Neural cell (in vitro differentiated cells): ENCODE measurements around the gene CHST8. TPM values are rescaled to one million over a fixed set of nuclear protein-coding genes. Genes with fewer than 3 reads are reported as not detected.
"Not testable (repeated sequence)": the region's sequence is repeated elsewhere in the genome, so short reads cannot be mapped to it uniquely, and the experiment has no call there.

ENCODE experiments used
- H2AFZ ChIP-seq: fragments of 200-600, 300-800 bp; sonication (generic), shearing (Covaris generic); 2 replicates; pipeline ENCODE4 v1.6.0; 2014; ENCODE audit warnings: low read depth, mild to moderate bottlenecking, antibody characterized with exemption, low read length, moderate library complexity
- H3F3A ChIP-seq: fragments of 200-600 bp; shearing (Covaris generic); 2 replicates; pipeline ENCODE4 v1.6.1; 2016; ENCODE audit warnings: mild to moderate bottlenecking, moderate library complexity, mixed read lengths, antibody characterized with exemption, low read length; ENCODE audit not compliant: insufficient read depth, poor library complexity, severe bottlenecking
- H3K27ac ChIP-seq: fragments of 200-600, 300-800 bp; sonication (generic), shearing (Covaris generic); 2 replicates; pipeline ENCODE4 v1.5.1; 2014; ENCODE audit warnings: mild to moderate bottlenecking, low read length, moderate library complexity
- H3K27me3 ChIP-seq: fragments of 300-800, 200-600 bp; sonication (generic), shearing (Covaris generic); 2 replicates; pipeline ENCODE4 v1.6.0; 2014; ENCODE audit warnings: mild to moderate bottlenecking, low read depth, low read length, moderate library complexity; ENCODE audit not compliant: insufficient read depth
- H3K36me3 ChIP-seq: fragments of 300-800, 200-600 bp; sonication (generic), shearing (Covaris generic); 2 replicates; pipeline ENCODE4 v1.5.1; 2014; ENCODE audit warnings: mild to moderate bottlenecking, antibody characterized with exemption, low read length, moderate library complexity; ENCODE audit not compliant: insufficient read depth
- H3K4me2 ChIP-seq: fragments of 300-800, 200-600 bp; sonication (generic), shearing (Covaris generic); 2 replicates; pipeline ENCODE4 v1.6.0; 2014; ENCODE audit warnings: mild to moderate bottlenecking, low read length
- H3K4me3 ChIP-seq: fragments of 300-800, 200-600 bp; sonication (generic), shearing (Covaris generic); 2 replicates; pipeline ENCODE4 v1.5.1; 2014; ENCODE audit warnings: mild to moderate bottlenecking, low read length, moderate library complexity
- H3K79me2 ChIP-seq: fragments of 200-600 bp; shearing (Covaris generic); replicated peaks from 2 replicates; pipeline ENCODE4 v1.6.0; 2014; ENCODE audit warnings: mild to moderate bottlenecking, low read length, moderate library complexity; ENCODE audit not compliant: insufficient read depth
- H3K9ac ChIP-seq: fragments of 300-800, 200-600 bp; sonication (generic), shearing (Covaris generic); 2 replicates; pipeline ENCODE4 v1.6.1; 2016; ENCODE audit warnings: mild to moderate bottlenecking, low read length, mixed read lengths
- H3K9me2 ChIP-seq: fragments of 200-600 bp; shearing (Covaris generic); 2 replicates; pipeline ENCODE4 v1.6.1; 2016; ENCODE audit warnings: mild to moderate bottlenecking, low read length, mixed read lengths; ENCODE audit not compliant: insufficient read depth
- H3K9me3 ChIP-seq: fragments of 200-600, 300-800 bp; sonication (generic), shearing (Covaris generic); 2 replicates; pipeline ENCODE4 v1.6.1; 2016; ENCODE audit warnings: mild to moderate bottlenecking, mixed run types, low read length, moderate library complexity, mixed read lengths
- H4K20me1 ChIP-seq: fragments of 200-600 bp; shearing (Covaris generic); 2 replicates; pipeline ENCODE4 v1.6.1; 2016; ENCODE audit warnings: mild to moderate bottlenecking, mixed run types; ENCODE audit not compliant: insufficient read depth
- CTCF ChIP-seq: fragments of 450-650 bp; IDR thresholded peaks from 2 replicates; pipeline ENCODE4 v1.5.1; 2014; ENCODE audit warnings: antibody characterized with exemption, mild to moderate bottlenecking, moderate library complexity; ENCODE audit not compliant: poor library complexity, severe bottlenecking
- EP300 ChIP-seq: fragments of 450-650 bp; conservative IDR thresholded peaks from 2 replicates; pipeline ENCODE4 v1.6.1; 2014; ENCODE audit warnings: antibody characterized with exemption, mild to moderate bottlenecking, moderate library complexity; ENCODE audit not compliant: poor library complexity, severe bottlenecking
- EZH2 ChIP-seq: fragments of 200-600, 300-800 bp; shearing (Covaris generic), sonication (generic); IDR thresholded peaks from 2 replicates; pipeline ENCODE4 v1.6.1; 2014; ENCODE audit warnings: antibody characterized with exemption, low read length, borderline replicate concordance, mild to moderate bottlenecking; ENCODE audit not compliant: insufficient read depth, poor library complexity, severe bottlenecking
- MXI1 ChIP-seq: fragments of 450-650 bp; conservative IDR thresholded peaks from 2 replicates; pipeline ENCODE4 v1.6.1; 2014; ENCODE audit warnings: antibody characterized with exemption, mild to moderate bottlenecking; ENCODE audit not compliant: poor library complexity, severe bottlenecking
- POLR2AphosphoS5 ChIP-seq: IDR thresholded peaks from 2 replicates; pipeline ENCODE4 v1.6.1; 2012
- RAD21 ChIP-seq: fragments of 450-650 bp; conservative IDR thresholded peaks from 2 replicates; pipeline ENCODE4 v1.6.1; 2014; ENCODE audit warnings: antibody characterized with exemption, mild to moderate bottlenecking, moderate library complexity
- REST ChIP-seq: IDR thresholded peaks from 2 replicates; pipeline ENCODE4 v1.6.1; 2012; ENCODE audit warnings: borderline replicate concordance
- SMC3 ChIP-seq: fragments of 450-650 bp; conservative IDR thresholded peaks from 2 replicates; pipeline ENCODE4 v1.6.1; 2014; ENCODE audit warnings: antibody characterized with exemption, mild to moderate bottlenecking, moderate library complexity; ENCODE audit not compliant: poor library complexity
- TAF1 ChIP-seq: IDR thresholded peaks from 2 replicates; pipeline ENCODE4 v1.6.1; 2012; ENCODE audit warnings: low read depth
- polyA plus RNA-seq: library from polyadenylated mRNA; depleted of rRNA; stranded (reverse); fragments of >200 nt; gene quantifications from 2 replicates; pipeline ENCODE4 v1.2.3, GENCODE V29; 2014

The CHST8 gene
- polyA plus RNA-seq, 1 donor from 2014 or later, result 7.1 TPM

DNA sequence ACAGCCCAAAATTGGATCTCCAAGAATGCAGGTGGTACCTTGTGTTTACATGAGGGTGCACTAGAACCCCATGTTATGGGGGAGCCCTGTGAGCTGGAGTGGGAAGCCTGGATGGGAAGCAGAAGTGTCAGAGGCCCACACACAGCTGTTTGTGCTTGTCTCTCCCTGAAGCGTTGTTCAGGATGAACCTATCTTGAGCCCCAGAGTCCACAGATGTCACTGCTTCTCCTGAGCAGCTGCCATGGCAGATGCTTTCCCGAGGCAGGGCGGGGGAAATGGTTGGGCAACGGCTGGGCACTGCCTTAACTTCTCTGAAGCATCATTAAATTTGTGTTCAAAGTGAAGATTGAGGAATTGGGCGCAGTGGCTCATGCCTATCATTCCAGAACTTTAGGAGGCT is 17.1 kb upstream of the CHST8 start:
- TF ChIP-seq SMC3, result no peak
- no peak for TF ChIP-seq RAD21
- no peak for TF ChIP-seq REST
- no peak for TF ChIP-seq TAF1
- TF ChIP-seq MXI1, result no peak
- TF ChIP-seq EZH2, result no peak
- no peak for TF ChIP-seq EP300
- TF ChIP-seq POLR2AphosphoS5, result no peak
- TF ChIP-seq CTCF, result no peak

GRCh38 chr19:33605803-33606295 is 15.9 kb upstream of the CHST8 start:
- not testable (repeated sequence) for H4K20me1 ChIP-seq, H3K4me2 ChIP-seq, H3K27ac ChIP-seq, H2AFZ ChIP-seq, H3F3A ChIP-seq, H3K36me3 ChIP-seq, H3K79me2 ChIP-seq, H3K27me3 ChIP-seq, H3K9me3 ChIP-seq, H3K4me3 ChIP-seq, H3K9me2 ChIP-seq, H3K9ac ChIP-seq

More for the DNA sequence above, 17.1 kb upstream of the CHST8 start:
- Histone ChIP-seq H3K9me2 (no peaks in the 10 kb centered on the region), H3K9ac (no peak overlapping the region), H3K36me3 (no peaks in the 10 kb centered on the region), H3K27me3 (no peaks in the 10 kb centered on the region), H2AFZ (no peak overlapping the region), H3K9me3 (peaks cover 4% of the 10 kb centered on the region), H3F3A (no peaks in the 10 kb centered on the region), H3K4me3 (no peak overlapping the region), H3K79me2 (no peaks in the 10 kb centered on the region), H3K27ac (no peak overlapping the region), H4K20me1 (no peaks in the 10 kb centered on the region), H3K4me2 (no peak overlapping the region)

DNA sequence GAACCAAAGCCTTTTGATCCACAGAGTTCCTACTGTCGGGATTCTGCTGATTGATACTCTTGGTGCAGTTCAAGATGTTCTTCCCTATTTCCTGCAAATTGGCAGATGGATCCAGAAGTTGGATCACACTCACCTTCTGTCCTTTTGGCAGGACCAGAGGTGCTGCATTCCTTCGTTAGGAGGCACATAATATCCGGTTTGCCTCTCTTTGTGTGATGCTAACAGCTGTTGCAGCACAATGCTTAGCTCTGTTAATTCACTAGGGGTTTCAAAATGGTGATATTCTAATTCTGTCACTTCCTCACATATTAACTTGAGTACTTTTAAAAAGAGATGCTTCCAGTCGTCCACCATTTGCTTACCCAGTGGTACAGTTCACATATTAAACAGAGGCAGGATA is 15.2 kb upstream of the CHST8 start:
- no peak overlapping the region for H2AFZ ChIP-seq
- no peaks in the 10 kb centered on the region for H3K36me3 ChIP-seq
- no peak overlapping the region for H3K4me3 ChIP-seq
- no peaks in the 10 kb centered on the region for H3K27me3 ChIP-seq
- H4K20me1 ChIP-seq, result no peaks in the 10 kb centered on the region
- no peaks in the 10 kb centered on the region for H3K9me2 ChIP-seq
- no peaks in the 10 kb centered on the region for H3K79me2 ChIP-seq
- no peaks in the 10 kb centered on the region for H3F3A ChIP-seq
- H3K9ac ChIP-seq, result no peak overlapping the region
- peaks cover 3% of the 10 kb centered on the region for H3K9me3 ChIP-seq
- H3K4me2 ChIP-seq, result no peak overlapping the region
- no peak overlapping the region for H3K27ac ChIP-seq
- no peak for TF ChIP-seq CTCF
- no peak for TF ChIP-seq REST
- TF ChIP-seq TAF1, result no peak
- no peak for TF ChIP-seq EZH2
- TF ChIP-seq SMC3, result no peak
- no peak for TF ChIP-seq EP300
